HG03520 (cell line): ENCODE data around the gene ANXA4.
"Not testable (repeated sequence)": the region's sequence is repeated elsewhere in the genome, so short reads cannot be mapped to it uniquely, and the experiment has no call there.

Experiments used
- ATAC-seq: cut with Tn5 transposase; IDR thresholded peaks from one replicate; pipeline ENCODE4 v1.9.1; 2021; ENCODE audit warnings: mild to moderate bottlenecking, moderate library complexity; ENCODE audit not compliant: unreplicated experiment

ANXA4 gene

DNA sequence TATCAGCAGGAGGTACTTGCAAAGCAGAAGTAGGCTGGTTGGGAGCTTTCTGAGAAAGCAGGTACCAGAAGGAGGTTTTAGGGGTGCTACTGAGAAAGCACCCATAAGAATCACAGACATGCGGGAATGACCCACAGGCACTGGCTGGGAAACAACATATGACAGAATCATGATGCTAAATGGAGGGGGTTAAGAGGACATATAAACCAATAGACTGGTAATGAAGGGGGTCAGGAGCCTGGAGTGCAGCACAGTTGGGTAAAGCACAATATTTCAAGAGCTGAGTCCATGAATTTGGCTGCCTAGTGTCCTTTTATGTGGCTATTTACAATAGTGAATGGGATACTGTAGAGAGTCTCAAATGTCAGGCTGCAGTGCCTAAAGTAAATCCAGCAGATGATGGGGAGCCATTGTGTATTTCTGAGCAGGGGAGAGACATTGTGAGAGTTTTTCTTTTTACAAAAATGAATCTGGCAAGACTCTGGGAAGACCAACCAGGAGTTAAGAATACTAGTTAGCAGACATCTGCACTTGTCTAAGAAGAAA lies 59.9 kb downstream of the ANXA4 start:
- ATAC-seq, result no peak

DNA sequence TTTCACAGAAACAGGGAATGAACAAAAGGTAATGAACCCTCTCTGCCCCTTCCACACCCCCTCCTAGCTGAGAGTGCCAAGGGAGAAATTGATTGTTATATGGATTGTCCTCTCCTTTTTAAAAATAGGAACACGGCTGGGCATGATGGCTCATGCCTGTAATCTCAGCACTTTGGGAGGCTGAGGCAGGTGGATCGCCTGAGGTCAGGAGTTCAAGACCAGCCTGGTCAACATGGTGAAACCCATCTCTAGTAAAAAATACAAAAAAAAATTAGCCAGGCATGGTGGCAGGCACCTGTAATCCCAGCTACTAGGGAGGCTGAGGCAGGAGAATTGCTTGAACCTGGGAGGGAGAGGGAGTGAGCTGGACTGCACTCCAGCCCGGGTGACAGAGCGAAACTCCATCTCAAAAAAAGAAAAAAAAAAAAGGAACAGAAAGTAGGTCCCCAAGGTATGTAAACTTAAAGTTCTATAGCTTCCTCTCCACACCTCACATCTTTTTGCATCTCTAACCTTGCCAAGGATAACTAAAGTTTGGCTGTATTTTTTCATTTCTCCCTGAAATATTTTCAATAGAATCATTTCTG lies 60.9 kb downstream of the ANXA4 start:
- peak; percentile 56 for ATAC-seq

DNA sequence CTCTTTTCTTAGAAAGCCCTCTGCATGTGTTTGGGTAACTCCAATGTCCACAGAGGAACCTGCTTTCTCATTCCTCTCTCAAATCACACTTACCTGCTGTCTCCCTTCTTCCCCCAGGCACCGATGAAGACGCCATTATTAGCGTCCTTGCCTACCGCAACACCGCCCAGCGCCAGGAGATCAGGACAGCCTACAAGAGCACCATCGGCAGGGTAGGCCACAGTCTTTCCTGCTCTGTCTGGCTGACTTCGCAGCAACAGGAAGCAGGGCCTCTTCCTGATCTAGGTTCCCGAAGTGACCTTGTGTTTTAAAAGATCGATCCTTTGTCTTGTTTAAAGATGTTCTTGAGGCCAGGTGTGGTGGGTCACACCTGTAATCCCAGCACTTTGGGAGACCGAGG lies 62.5 kb downstream of the ANXA4 start:
- ATAC-seq, result no peak

DNA sequence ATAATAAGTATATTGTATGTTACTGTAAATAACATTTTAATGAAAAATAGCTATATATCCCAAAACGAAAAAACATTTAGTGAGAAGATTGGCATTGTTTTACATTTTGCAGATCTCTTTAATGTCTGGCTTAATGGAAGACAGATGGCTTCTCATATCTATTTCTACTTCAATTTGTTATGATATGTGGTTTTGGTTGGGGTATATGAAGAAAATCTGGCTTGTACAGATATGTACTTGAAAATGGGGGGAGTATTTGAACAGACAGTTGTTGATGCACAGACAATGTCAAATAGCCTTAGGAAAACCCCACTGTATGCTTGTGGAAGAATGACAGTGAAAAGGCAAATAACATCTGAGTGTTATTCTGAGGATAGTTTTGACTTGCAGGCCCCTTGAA lies 64.0 kb downstream of the ANXA4 start:
- ATAC-seq, result no peak

DNA sequence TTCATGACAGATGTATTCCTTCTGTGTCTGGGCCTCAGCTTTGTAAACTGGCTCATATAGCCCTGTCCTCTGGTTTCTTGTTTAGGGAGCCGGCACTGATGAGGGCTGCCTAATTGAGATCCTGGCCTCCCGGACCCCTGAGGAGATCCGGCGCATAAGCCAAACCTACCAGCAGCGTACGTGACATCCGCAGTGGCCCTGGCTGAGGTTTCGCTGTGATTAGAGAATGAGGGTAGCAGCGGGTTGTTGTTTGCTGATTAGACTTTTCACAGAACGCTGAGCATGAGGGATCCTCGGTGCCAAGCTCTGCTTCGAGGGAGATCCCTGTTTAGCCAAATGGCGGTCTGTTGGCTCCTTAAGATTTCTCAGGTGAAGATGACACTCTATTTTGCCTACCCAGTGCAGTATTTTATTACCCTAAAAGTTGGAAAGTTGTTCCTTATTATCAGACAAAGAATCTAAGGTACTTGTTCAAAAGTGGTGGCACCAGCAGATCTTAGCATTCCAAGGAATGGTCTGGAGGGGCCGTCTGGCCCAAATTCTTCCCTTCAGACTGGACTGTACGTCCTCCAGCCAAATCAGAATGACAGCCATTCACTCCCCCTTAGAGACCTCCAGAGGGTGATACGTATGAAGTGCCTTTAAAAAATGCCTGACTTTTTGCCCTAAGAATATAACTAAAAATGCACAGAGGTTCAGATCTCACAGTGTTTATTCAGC lies 66.0 kb downstream of the ANXA4 start:
- ATAC-seq, result no peak

DNA sequence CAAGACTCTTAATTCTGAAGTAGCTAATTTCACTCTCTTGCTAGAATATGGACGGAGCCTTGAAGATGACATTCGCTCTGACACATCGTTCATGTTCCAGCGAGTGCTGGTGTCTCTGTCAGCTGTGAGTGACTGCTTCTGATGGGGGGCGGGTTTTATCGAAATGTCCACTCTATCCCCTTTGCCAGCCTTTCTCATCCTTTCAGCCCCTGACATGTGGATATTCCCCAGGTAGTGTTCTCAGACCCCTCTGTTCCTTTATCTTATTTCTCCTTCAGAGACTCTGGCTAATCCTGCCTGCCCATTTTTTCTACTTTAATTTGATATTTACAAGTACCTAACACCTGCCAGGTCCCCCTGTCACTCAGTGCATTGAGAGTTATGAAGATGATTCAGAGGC lies 68.6 kb downstream of the ANXA4 start:
- no peak for ATAC-seq

DNA sequence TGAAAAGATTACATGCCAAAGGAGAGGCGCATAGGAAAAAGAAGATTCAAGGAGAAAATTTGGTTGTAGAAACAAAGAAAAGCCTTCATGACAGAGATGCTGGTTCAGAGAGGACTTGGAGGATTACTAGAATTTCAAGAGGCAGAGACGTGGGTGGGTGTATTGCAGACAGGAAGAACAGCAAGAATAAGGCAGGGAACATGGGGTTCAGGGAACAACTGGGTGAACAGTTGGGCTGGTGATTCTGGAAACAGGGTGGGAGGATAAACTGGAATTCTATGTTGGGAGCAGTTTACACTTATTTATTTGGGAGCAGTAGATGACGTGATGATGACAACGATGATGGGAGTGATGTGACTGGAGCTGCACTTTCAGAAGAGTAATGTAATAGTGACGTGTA lies 69.1 kb downstream of the ANXA4 start:
- no peak for ATAC-seq

DNA sequence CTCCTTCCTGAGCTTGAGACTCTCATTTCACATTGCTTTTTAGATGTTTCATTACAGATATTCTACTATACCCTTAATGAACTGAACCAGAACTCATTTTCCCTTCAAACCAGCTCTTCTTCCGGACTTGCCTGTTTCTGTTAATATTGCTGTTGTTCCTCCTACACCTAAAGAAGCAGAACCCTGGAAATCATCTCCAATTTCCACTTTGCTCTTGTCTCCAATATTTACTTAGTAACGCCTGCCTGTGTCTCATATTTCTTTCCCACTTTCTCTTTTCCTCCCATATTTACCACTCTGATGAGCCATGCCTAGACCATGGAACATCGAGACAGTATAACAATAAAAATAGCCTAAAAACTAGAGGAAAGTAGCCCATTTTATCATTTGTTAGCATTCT lies 69.7 kb downstream of the ANXA4 start:
- no peak for ATAC-seq

DNA sequence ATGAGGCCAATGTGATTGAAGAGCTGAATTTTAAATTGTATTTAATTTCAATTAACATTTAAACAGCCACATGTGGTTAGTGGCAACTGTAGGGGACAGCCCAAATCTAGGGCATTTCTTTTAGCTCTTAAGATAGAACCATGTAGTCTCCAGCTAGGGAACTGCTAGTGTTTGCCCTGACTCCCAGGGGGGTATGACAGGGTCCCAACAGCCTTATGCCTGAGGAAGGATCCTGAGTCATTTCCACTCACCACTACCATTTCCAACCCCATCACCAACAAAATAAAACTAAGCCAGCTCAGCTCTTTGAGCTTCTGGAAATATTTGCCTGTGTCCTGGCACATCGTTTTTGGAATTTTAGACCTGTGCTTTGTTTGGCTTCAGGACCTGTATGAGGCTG lies 73.8 kb downstream of the ANXA4 start:
- no peak for ATAC-seq

DNA sequence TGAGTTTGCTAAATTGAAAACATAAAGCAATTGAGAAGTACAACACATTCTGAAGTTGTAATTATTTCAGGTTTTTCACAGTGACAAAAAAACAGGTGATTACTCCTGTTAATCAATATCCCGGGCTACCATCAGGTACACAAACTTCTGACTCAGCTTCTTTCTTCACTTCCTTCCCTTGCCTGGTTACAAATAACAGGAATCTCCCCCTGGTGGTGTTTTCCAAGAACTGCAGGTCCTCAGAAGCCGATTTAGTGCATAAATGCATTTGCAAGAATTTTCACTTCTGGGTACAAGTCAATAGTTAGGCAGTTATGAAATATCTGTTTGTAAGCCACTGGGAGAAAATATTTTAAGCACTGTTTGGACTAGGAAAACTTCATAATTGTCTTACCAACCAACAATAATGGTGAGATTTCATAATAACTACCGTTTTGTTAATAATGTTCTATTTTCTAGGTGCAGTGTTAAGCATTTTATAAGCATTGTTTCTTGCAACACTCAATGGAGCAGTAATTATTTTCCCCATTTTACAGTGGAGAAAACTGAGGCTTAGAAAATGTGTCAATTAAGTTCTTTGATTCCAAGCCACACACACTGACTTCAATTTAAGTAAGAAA lies 75.1 kb downstream of the ANXA4 start:
- ATAC-seq, result peak; percentile 53

DNA sequence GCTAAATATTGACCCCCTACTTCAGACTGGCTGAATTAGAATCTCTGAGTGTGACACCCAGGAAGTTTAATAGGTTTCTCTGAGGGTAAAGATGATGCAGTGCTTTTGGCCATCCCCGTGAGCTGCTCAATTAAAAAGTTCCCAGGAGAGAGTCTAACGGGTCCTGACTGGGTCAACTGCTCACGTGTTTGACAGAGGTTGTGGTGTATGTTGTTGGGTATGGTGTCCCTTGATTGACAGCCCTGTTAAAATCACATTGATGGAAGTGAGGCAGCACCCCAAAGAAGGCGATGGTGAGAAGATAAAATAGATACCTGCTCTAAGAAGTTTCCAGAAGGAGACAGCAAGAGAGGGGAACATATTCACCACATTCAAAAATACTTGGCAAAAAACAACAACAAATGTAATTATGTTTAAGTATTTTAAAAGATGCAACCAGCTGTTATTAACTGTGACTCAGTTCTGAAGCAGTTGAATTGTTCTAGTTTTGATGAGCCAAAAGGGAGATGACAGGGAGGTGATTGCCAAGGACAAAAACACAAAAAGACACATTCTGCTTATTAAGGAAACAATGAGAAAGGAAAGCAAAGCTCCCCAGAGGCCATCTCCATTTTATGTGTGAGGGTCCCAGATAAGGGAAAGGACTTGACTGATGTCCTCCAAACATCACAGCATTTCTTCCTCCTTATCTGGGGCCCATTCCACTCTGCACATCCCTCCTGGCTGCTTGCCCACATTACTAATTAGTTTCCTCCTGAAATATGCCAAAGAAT lies 76.0 kb downstream of the ANXA4 start:
- ATAC-seq, result no peak

DNA sequence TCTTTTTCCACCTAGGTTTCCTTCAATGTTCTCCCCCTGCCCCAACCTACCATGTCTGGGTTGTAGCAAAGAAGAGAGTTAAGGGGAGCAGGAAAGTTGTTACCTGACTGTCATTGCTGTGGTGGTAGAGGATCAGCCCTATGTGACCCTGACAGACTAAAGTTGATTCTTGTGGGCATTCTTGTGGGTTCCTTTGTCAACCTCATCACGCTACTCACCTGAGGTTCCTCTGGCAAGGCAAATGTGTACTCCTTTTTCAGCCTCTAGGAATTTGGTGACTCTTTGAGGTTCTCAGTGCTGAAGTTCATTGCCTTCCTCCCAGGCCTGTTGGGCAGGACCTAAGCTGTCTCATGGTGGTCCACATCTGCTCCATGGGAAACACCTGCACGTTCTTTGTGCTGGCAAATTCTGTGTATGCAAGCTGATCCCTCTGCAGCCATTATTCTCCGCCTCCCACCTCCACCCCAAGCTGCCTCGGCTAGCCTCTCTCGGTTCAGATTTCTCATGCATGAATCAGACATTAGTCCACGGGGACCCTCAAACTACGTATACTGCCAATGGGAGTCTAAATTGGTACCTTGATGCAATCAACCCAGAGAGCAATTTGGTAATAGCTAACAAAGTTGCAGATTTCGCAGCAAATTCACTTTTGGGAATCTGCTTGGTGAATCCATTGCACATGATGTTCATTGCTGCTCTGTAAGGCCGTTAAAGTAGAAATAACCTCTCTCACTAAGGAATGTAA lies 86.0 kb downstream of the ANXA4 start:
- no peak for ATAC-seq

DNA sequence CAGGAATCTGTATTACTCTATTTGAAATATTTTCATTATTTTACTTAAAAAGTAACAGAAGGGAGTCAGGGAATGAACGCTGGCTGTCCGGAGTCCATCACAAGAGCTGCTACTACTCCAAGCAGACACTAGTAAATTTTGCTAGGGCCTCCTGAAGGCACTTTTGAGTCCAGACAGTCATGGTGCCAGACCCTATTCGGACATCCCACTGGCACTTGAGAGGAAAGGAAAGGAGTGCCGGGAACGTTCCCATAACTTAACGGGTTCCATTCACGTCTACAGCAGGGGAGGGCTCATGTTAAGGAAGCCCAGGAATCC lies 87.0 kb downstream of the ANXA4 start:
- no peak for ATAC-seq

DNA sequence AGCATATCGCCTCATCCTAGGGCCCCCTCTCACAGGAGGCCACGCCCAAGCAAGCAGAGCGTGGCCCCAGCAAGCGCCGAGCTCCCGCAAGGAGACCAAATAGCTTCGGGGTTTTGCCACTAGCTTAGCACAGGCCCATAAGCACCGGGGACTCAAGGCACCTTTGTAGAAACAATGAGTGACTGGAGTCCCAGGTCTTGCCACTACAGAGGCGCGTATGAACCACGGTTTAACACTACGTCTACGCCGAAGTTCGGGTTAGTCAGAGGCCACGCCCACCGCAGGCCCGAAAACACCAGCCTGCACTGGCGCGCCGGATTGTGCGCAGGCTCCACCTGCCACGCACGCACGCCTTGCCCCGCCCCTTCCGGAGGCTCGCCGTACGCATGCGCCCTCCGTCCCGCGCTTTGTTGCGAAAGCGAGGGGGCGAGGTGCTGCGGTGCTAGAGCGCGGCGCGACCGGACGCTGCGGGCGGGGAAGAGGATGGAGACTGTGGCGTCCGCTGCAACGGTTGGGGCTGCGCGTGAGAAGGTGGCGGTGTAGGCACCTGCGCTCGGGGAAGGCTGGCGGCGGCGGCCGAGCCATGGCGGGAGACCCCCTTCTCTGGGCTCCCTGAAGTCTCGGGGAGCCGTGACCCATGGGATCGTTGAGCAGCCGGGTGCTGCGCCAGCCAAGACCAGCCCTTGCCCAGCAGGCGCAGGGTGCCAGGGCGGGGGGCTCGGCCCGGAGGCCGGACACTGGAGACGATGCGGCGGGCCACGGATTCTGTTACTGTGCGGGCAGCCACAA lies 87.5 kb downstream of the ANXA4 start, which contains the start of gene GMCL1:
GMCL1 (plus strand) TSS at position 405 of the 789 bp plus-strand sequence; CDS start at position 638, 233 bp downstream.
- peak; percentile 88 for ATAC-seq

DNA sequence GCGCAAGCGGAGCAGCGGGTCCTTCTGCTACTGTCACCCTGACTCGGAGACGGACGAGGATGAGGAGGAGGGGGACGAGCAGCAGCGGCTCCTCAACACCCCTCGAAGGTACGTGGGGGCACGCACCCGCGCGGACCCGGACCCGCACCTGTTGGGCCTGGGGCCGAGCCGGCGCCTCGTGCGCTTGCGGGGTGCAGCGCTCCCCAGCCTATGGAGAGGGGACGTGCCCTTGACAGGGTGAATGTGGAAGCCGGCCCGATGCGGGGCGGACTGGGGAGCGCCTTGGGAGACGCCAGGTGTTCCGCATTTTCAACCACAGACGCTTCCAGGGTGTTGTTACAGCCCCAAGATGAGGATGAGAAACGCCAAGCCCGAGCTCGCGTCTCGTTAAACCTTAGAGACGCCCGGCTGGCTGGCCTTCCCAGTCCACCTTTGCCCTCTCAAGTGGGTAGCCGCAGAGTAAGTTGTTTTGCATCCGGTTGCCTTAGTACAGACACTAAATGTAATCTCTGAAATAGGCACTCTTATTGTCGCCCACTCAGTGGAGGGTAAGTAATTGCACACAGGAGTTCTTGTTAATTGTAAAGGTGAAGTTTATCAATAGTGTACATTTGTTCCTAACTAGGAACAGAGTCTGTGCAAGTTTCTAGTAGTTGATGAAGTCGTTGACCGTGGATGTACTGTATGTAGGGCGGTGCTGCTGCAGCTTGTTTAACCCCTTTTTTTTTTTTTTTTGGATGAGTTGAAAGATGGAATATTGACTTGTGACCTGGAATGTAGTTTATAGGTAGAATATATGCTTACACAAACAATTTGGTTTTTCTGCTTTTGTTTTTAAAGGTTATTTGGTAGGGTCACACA lies 88.3 kb downstream of the ANXA4 start:
- peak; percentile 16 for ATAC-seq

DNA sequence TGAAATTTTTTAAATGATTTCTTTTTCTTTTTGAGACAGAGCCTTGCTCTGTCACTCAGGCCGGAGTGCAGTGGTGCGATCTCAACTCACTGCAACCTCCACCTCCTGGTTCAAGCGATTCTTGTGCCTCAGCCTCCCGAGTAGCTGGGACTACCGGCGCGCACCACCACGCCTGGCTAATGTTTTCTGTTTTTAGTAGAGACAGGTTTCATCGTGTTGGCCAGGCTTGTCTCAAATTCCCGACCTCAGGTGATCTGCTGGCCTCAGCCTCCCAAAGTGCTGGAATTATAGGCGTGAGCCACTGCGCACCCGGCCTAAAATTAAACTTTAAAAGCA lies 88.9 kb downstream of the ANXA4 start:
- ATAC-seq, result not testable (repeated sequence)

DNA sequence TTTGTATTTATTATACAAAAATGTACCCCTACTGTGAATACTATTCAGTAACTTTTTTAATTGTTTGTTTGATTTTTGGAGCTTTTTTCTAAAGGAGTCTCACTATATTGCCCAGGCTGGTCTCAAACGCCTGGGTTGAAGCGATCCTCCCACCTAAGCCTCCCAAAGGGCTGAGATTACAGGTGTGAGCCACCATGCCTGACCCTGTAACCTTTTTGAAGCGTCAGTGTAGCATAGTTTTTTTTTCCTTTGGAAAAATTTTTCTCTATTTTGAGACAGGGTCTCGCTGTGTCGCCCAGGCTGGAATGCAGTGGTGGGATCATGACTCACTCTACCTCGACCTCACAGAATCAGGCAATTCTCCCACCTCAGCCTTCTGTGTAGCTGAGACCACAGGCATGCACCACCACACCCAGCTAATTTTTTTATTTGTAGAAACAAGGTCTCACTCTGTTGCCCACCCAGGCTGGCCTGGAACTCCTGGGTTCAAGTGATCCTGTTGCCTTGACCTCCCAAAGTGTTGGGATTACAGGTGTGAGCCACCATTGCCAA lies 89.5 kb downstream of the ANXA4 start:
- ATAC-seq, result no peak

DNA sequence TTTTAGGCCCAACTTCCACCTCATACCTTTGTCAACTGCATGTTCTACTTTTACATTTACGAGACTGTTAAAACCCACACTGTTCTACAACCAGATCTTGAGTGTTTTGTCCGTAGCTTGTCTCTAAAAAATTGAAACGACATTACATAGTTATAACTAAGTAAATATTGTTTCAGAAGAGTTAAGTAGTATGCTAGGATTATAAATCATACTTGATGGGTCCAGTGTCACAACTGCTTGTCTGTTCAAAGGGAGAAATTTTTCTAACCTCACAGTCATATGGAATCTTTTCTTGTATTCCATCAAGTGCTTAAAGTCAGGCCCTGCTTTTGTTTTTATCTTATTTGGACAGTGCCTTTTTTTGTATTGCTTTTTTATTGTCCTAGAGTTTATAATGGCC lies 91.8 kb downstream of the ANXA4 start:
- no peak for ATAC-seq

DNA sequence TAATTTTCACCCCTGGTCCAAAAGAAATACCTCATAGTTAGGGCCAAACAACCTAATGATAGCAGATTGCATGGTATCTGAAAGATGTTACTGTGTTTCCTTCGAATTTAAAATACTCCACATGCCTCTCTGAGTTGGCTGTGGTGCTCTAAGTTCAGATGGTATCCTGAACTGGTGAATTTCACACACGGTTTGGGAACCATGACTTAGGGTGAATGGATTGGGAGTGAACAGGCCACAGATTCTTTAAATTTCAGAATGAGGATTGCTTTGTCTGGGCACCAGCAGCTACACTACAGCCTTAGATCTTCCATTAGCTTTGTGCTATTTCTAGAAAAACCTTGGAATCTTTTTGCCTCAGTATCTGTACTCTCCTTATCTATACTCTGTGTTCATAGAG lies 93.7 kb downstream of the ANXA4 start:
- no peak for ATAC-seq
